GM12878 (cell line): ENCODE measurements around the gene HTRA3.

Source experiments
- DPF2 ChIP-seq: fragments of 450-650 bp; IDR thresholded peaks from 2 replicates; pipeline ENCODE4 v1.6.1; 2017; ENCODE audit warnings: mild to moderate bottlenecking
- ESRRA ChIP-seq: IDR thresholded peaks from 2 replicates; pipeline ENCODE4 v1.6.1; 2012; ENCODE audit warnings: mild to moderate bottlenecking, low read length, improper control_type of control experiment
- HDAC6 ChIP-seq: fragments of 200-600 bp; sonication (generic); IDR thresholded peaks from one replicate; pipeline ENCODE4 v1.8.0; 2017; ENCODE audit warnings: antibody characterized with exemption; ENCODE audit not compliant: unreplicated experiment
- POLR2A ChIP-seq: IDR thresholded peaks from 2 replicates; pipeline ENCODE4 v1.6.1; 2011; ENCODE audit warnings: low read depth, mild to moderate bottlenecking, low read length
- RAD21 ChIP-seq: IDR thresholded peaks from 2 replicates; pipeline ENCODE4 v1.6.1; 2011; ENCODE audit warnings: mild to moderate bottlenecking, low read depth, low read length, moderate library complexity; ENCODE audit not compliant: insufficient read depth
- RFX5 ChIP-seq: IDR thresholded peaks from 2 replicates; pipeline ENCODE4 v1.6.1; 2011; ENCODE audit warnings: low read depth, low read length, improper control_type of control experiment
- SMC3 ChIP-seq: IDR thresholded peaks from 2 replicates; pipeline ENCODE4 v1.6.1; 2011; ENCODE audit warnings: low read length, improper control_type of control experiment, borderline replicate concordance
- ZNF24 ChIP-seq: fragments of 450-650 bp; IDR thresholded peaks from 2 replicates; pipeline ENCODE4 v1.6.1; 2017; ENCODE audit warnings: antibody characterized with exemption, mild to moderate bottlenecking
- ZNF274 ChIP-seq: IDR thresholded peaks from one replicate; pipeline ENCODE4 v1.8.0; 2011; ENCODE audit not compliant: insufficient read length, insufficient read depth
- TF ChIP-seq, protein P1 (sequence below): IDR thresholded peaks from 2 replicates; pipeline ENCODE4 v1.6.1; 2012; ENCODE audit warnings: mild to moderate bottlenecking, low read depth, low read length
- TF ChIP-seq, protein P2 (sequence below): IDR thresholded peaks from 2 replicates; pipeline ENCODE4 v1.6.1; 2012; ENCODE audit warnings: low read depth, low read length, improper control_type of control experiment
- TF ChIP-seq, protein P3 (sequence below), 3 experiments: IDR thresholded peaks in 2 of 3; conservative IDR thresholded peaks in 1 of 3; 2 replicates each; pipeline ENCODE4 v1.5.1; 2011; ENCODE audit warnings: low read depth in 3 of 3, low read length in 3 of 3, mild to moderate bottlenecking in 3 of 3, control low read depth in 2 of 3, moderate library complexity in 2 of 3, inconsistent platforms in 1 of 3, mixed read lengths in 1 of 3; ENCODE audit not compliant: control insufficient read depth in 2 of 3, insufficient read depth in 1 of 3; ENCODE audit errors: extremely low read depth in 1 of 3

DNA sequence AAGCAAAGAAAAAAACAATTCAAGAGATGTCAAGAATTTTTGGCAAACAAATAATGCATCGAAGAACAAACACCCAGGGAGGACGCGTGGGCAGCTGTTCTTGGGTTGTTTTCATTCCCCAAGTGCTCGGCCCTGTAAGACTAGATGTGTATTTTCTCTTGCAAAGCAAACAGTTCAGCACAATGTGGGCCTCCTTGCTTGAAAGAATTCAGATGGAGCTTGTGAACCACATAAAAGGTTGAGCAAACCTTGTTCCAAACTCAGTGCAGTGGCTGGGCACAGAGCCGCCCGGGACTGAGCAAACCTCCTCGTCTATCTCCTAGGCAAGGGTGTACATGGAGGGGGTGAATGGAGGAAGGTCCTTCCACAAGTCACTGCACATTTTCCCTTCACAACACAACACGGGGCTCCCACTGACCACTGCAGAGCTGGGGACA is 82.4 kb downstream of the HTRA3 start:
- TF ChIP-seq, protein P1, sequence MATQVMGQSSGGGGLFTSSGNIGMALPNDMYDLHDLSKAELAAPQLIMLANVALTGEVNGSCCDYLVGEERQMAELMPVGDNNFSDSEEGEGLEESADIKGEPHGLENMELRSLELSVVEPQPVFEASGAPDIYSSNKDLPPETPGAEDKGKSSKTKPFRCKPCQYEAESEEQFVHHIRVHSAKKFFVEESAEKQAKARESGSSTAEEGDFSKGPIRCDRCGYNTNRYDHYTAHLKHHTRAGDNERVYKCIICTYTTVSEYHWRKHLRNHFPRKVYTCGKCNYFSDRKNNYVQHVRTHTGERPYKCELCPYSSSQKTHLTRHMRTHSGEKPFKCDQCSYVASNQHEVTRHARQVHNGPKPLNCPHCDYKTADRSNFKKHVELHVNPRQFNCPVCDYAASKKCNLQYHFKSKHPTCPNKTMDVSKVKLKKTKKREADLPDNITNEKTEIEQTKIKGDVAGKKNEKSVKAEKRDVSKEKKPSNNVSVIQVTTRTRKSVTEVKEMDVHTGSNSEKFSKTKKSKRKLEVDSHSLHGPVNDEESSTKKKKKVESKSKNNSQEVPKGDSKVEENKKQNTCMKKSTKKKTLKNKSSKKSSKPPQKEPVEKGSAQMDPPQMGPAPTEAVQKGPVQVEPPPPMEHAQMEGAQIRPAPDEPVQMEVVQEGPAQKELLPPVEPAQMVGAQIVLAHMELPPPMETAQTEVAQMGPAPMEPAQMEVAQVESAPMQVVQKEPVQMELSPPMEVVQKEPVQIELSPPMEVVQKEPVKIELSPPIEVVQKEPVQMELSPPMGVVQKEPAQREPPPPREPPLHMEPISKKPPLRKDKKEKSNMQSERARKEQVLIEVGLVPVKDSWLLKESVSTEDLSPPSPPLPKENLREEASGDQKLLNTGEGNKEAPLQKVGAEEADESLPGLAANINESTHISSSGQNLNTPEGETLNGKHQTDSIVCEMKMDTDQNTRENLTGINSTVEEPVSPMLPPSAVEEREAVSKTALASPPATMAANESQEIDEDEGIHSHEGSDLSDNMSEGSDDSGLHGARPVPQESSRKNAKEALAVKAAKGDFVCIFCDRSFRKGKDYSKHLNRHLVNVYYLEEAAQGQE: no peak
- TF ChIP-seq ZNF274 (no peak), SMC3 (no peak), DPF2 (no peak), RAD21 (no peak), RFX5 (no peak), POLR2A (no peak), HDAC6 (no peak), ESRRA (no peak), ZNF24 (no peak)
- TF ChIP-seq, protein P2, sequence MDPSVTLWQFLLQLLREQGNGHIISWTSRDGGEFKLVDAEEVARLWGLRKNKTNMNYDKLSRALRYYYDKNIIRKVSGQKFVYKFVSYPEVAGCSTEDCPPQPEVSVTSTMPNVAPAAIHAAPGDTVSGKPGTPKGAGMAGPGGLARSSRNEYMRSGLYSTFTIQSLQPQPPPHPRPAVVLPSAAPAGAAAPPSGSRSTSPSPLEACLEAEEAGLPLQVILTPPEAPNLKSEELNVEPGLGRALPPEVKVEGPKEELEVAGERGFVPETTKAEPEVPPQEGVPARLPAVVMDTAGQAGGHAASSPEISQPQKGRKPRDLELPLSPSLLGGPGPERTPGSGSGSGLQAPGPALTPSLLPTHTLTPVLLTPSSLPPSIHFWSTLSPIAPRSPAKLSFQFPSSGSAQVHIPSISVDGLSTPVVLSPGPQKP: no peak
- TF ChIP-seq, protein P3, sequence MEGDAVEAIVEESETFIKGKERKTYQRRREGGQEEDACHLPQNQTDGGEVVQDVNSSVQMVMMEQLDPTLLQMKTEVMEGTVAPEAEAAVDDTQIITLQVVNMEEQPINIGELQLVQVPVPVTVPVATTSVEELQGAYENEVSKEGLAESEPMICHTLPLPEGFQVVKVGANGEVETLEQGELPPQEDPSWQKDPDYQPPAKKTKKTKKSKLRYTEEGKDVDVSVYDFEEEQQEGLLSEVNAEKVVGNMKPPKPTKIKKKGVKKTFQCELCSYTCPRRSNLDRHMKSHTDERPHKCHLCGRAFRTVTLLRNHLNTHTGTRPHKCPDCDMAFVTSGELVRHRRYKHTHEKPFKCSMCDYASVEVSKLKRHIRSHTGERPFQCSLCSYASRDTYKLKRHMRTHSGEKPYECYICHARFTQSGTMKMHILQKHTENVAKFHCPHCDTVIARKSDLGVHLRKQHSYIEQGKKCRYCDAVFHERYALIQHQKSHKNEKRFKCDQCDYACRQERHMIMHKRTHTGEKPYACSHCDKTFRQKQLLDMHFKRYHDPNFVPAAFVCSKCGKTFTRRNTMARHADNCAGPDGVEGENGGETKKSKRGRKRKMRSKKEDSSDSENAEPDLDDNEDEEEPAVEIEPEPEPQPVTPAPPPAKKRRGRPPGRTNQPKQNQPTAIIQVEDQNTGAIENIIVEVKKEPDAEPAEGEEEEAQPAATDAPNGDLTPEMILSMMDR (IDR thresholded peaks at IDR 0.05 in 2 of 3, conservative IDR thresholded peaks at IDR 0.05 in 1 of 3; ENCODE audit: control insufficient read depth in 2 of 3, extremely low read depth in 1 of 3, insufficient read depth in 1 of 3, low read depth in 3 of 3, low read length in 3 of 3): no peak
